Smooth muscle cell (in vitro differentiated cells): ENCODE measurements around the gene GRPEL1. TPM values are rescaled to one million over a fixed set of nuclear protein-coding genes. Genes with fewer than 3 reads are reported as not detected.

Experiments used
- DNase-seq: peaks from one replicate; lab custom pipeline; 2025; ENCODE audit not compliant: unreplicated experiment; lab: John Stamatoyannopoulos, UW
- H2AFZ ChIP-seq: fragments of 200-600 bp; sonication (generic); 2 replicates; pipeline ENCODE4 v1.6.0; 2016; ENCODE audit warnings: antibody characterized with exemption, low read depth, mild to moderate bottlenecking
- H3F3A ChIP-seq: fragments of 200-600 bp; sonication (generic); 2 replicates; pipeline ENCODE4 v1.6.0; 2017; ENCODE audit warnings: antibody characterized with exemption, low read depth
- H3K27ac ChIP-seq: fragments of 200-600 bp; sonication (generic); 2 replicates; pipeline ENCODE4 v1.5.1; 2016; ENCODE audit warnings: low read depth, mild to moderate bottlenecking
- H3K27me3 ChIP-seq: fragments of 200-600 bp; sonication (generic); 2 replicates; pipeline ENCODE4 v1.6.1; 2016; ENCODE audit warnings: low read depth, mild to moderate bottlenecking
- H3K36me3 ChIP-seq: fragments of 200-600 bp; sonication (generic); 2 replicates; pipeline ENCODE4 v1.5.1; 2016; ENCODE audit warnings: low read depth
- H3K4me1 ChIP-seq: fragments of 200-600 bp; sonication (generic); 2 replicates; pipeline ENCODE4 v1.5.1; 2016; ENCODE audit warnings: low read depth
- H3K4me2 ChIP-seq: fragments of 200-600 bp; sonication (generic); 2 replicates; pipeline ENCODE4 v1.6.0; 2016; ENCODE audit warnings: mild to moderate bottlenecking
- H3K4me3 ChIP-seq: fragments of 200-600 bp; sonication (generic); 2 replicates; pipeline ENCODE4 v1.5.1; 2016; ENCODE audit warnings: mild to moderate bottlenecking
- H3K79me2 ChIP-seq: fragments of 200-600 bp; sonication (generic); 2 replicates; pipeline ENCODE4 v1.6.0; 2016; ENCODE audit warnings: low read depth, mild to moderate bottlenecking
- H3K9ac ChIP-seq: fragments of 200-600 bp; sonication (generic); 2 replicates; pipeline ENCODE4 v1.6.0; 2016; ENCODE audit warnings: low read depth
- H3K9me3 ChIP-seq: fragments of 200-600 bp; sonication (generic); replicated peaks from 2 replicates; pipeline ENCODE4 v1.5.1; 2016; ENCODE audit warnings: low read depth
- H4K20me1 ChIP-seq: fragments of 200-600 bp; sonication (generic); 2 replicates; pipeline ENCODE4 v1.6.0; 2016; ENCODE audit warnings: low read depth
- WGBS: methylation state at CpG from one replicate; pipeline ENCODE4 v1.1.7; 2016; ENCODE audit warnings: low lambda C conversion rate; 5-methylcytosine and 5-hydroxymethylcytosine counted together
- polyA plus RNA-seq: library from polyadenylated mRNA; unstranded; fragments of >200 nt; fragmentation: Nextera tagmentation; extraction: Ambion mirVana; gene quantifications from 2 replicates; pipeline ENCODE4 v1.2.1, GENCODE V29; 2016
- total RNA-seq: library from RNA; depleted of rRNA; stranded (reverse); fragments of >200 nt; gene quantifications from 2 replicates; pipeline ENCODE4 v1.2.3, GENCODE V29; 2014
- TF ChIP-seq, protein P1 (sequence below): fragments of 200-600 bp; sonication (generic); IDR thresholded peaks from 2 replicates; pipeline ENCODE4 v1.5.1; 2017; ENCODE audit warnings: borderline replicate concordance, mild to moderate bottlenecking, antibody characterized with exemption; ENCODE audit not compliant: insufficient read depth, poor library complexity, severe bottlenecking

The GRPEL1 gene
- total and polyA plus RNA-seq, 2 experiments from 2014 or later, result 18.6 to 40.6 TPM

DNA sequence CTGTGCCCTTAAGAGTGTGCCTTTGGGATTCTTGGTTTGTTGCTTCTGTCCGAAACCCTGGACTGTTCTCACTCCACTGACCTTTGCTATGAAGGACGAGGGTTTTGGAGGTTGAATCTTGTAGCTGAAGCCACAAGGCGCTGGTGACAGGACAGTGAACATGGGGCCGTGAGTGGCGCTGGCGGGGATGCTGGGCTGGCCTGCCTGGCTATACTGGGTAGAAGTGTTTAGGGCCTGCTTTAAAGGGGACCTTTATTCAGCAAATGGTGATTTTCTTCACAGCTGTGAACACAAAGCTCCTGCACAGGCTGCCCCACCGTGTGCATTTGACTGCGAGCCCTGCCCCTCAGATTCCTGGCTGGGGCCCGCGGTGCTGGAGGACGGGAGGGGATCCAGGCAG lies 51.8 kb downstream of the GRPEL1 start:
- no peaks in the 10 kb centered on the region for H4K20me1 ChIP-seq
- no peaks in the 10 kb centered on the region for H3K9me3 ChIP-seq
- TF ChIP-seq, protein P1, sequence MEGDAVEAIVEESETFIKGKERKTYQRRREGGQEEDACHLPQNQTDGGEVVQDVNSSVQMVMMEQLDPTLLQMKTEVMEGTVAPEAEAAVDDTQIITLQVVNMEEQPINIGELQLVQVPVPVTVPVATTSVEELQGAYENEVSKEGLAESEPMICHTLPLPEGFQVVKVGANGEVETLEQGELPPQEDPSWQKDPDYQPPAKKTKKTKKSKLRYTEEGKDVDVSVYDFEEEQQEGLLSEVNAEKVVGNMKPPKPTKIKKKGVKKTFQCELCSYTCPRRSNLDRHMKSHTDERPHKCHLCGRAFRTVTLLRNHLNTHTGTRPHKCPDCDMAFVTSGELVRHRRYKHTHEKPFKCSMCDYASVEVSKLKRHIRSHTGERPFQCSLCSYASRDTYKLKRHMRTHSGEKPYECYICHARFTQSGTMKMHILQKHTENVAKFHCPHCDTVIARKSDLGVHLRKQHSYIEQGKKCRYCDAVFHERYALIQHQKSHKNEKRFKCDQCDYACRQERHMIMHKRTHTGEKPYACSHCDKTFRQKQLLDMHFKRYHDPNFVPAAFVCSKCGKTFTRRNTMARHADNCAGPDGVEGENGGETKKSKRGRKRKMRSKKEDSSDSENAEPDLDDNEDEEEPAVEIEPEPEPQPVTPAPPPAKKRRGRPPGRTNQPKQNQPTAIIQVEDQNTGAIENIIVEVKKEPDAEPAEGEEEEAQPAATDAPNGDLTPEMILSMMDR, result no peak
- no peaks in the 10 kb centered on the region for H3K36me3 ChIP-seq
- no peaks in the 10 kb centered on the region for H3K27me3 ChIP-seq
- no peak overlapping the region for H3K4me3 ChIP-seq
- H3K4me1 ChIP-seq, result peaks cover 4% of the 10 kb centered on the region
- no peak for DNase-seq
- no peaks in the 10 kb centered on the region for H3F3A ChIP-seq
- WGBS, result 84% methylated on average over 11 of the region's 11 CpGs
- H2AFZ ChIP-seq, result no peak overlapping the region
- no peak overlapping the region for H3K27ac ChIP-seq
- no peak overlapping the region for H3K9ac ChIP-seq
- no peaks in the 10 kb centered on the region for H3K79me2 ChIP-seq
- no peak overlapping the region for H3K4me2 ChIP-seq

- no peaks in the 10 kb centered on the region for H3K36me3 ChIP-seq
These were observed 52.4 kb downstream of the GRPEL1 start for GRCh38 chr4:7015383-7016035.

DNA sequence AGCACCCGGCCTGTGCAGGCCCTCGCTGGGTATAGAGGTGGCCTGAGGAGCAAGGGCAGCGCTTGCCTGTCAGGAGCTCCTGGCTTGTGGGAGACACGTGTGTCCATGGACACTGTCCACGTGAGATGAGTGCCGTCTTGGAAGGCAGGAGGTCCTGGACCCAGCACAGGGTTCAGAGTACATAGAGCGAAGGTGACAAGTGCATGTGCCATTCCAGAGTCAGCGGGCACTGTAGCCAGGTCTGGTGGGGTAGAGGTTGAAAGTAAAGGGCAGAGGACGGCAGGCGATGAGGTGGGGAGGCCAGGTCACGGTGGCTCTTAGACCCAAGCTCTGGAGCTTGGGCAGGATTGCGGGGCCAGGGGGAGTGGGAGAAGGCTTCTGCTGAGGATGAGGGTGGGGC lies 53.0 kb downstream of the GRPEL1 start:
- H4K20me1 ChIP-seq, result no peaks in the 10 kb centered on the region
- H3K9me3 ChIP-seq, result no peaks in the 10 kb centered on the region
- no peaks in the 10 kb centered on the region for H3F3A ChIP-seq
- no peaks in the 10 kb centered on the region for H3K4me1 ChIP-seq
- no peak overlapping the region for H3K4me2 ChIP-seq
- no peaks in the 10 kb centered on the region for H3K27me3 ChIP-seq
- H3K27ac ChIP-seq, result no peak overlapping the region
- H2AFZ ChIP-seq, result no peak overlapping the region
- no peak overlapping the region for H3K4me3 ChIP-seq
- TF ChIP-seq, protein P1, result no peak
- H3K9ac ChIP-seq, result no peak overlapping the region
- WGBS, result 95% methylated on average over 12 of the region's 12 CpGs
- DNase-seq, result no peak
- H3K79me2 ChIP-seq, result no peaks in the 10 kb centered on the region
- no peaks in the 10 kb centered on the region for H3K36me3 ChIP-seq

More at GRCh38 chr4:7015383-7016035, 52.4 kb downstream of the GRPEL1 start:
- Histone ChIP-seq H3K4me1 (peaks cover 1% of the 10 kb centered on the region), H4K20me1 (no peaks in the 10 kb centered on the region), H3K79me2 (no peaks in the 10 kb centered on the region), H3K9me3 (no peaks in the 10 kb centered on the region), H3K4me2 (no peak overlapping the region), H2AFZ (no peak overlapping the region), H3K4me3 (no peak overlapping the region), H3F3A (no peaks in the 10 kb centered on the region), H3K27me3 (no peaks in the 10 kb centered on the region), H3K9ac (no peak overlapping the region), H3K27ac (no peak overlapping the region)
- TF ChIP-seq, protein P1, result no peak
- WGBS, result 78% methylated on average over 12 of the region's 12 CpGs
- DNase-seq, result no peak

GRCh38 chr4:7013175-7013574 lies 54.7 kb downstream of the GRPEL1 start:
- no peaks in the 10 kb centered on the region for H3F3A ChIP-seq
- TF ChIP-seq, protein P1, result no peak
- no peaks in the 10 kb centered on the region for H3K27me3 ChIP-seq
- WGBS, result 96% methylated on average over 11 of the region's 11 CpGs
- no peak overlapping the region for H3K4me3 ChIP-seq
- no peaks in the 10 kb centered on the region for H4K20me1 ChIP-seq
- no peak overlapping the region for H2AFZ ChIP-seq
- no peaks in the 10 kb centered on the region for H3K4me1 ChIP-seq
- H3K27ac ChIP-seq, result no peak overlapping the region
- H3K9ac ChIP-seq, result no peak overlapping the region
- H3K79me2 ChIP-seq, result no peaks in the 10 kb centered on the region
- DNase-seq, result no peak
- H3K9me3 ChIP-seq, result no peaks in the 10 kb centered on the region
- H3K4me2 ChIP-seq, result no peak overlapping the region
- H3K36me3 ChIP-seq, result no peaks in the 10 kb centered on the region
